MM.1S (cell line): Measurements from ENCODE around the gene NGEF.

Experiments used
- DNase-seq: peaks from one replicate; pipeline ENCODE4 v3.0.0-alpha.2; 2015
- H2AFZ ChIP-seq: fragments of 300-600 bp; sonication (generic); 2 replicates; pipeline ENCODE4 v1.6.0; 2016; ENCODE audit warnings: antibody characterized with exemption, low read length
- H3F3A ChIP-seq: fragments of 300-600 bp; sonication (generic); 2 replicates; pipeline ENCODE4 v1.6.1; 2016; ENCODE audit warnings: mild to moderate bottlenecking, antibody characterized with exemption, low read length, moderate library complexity, mixed read lengths; ENCODE audit not compliant: insufficient read depth
- H3K27ac ChIP-seq: fragments of 300-600 bp; sonication (generic); 2 replicates; pipeline ENCODE4 v1.5.1; 2016; ENCODE audit warnings: mild to moderate bottlenecking, low read length
- H3K27me3 ChIP-seq: fragments of 300-600 bp; sonication (generic); replicated peaks from 2 replicates; pipeline ENCODE4 v1.6.0; 2016; ENCODE audit warnings: low read length; ENCODE audit not compliant: insufficient read depth
- H3K36me3 ChIP-seq: fragments of 300-600 bp; sonication (generic); replicated peaks from 2 replicates; pipeline ENCODE4 v1.6.1; 2016; ENCODE audit warnings: mild to moderate bottlenecking, low read length, mixed read lengths; ENCODE audit not compliant: insufficient read depth
- H3K4me1 ChIP-seq: fragments of 300-600 bp; sonication (generic); 2 replicates; pipeline ENCODE4 v1.6.1; 2016; ENCODE audit warnings: low read length, mixed read lengths
- H3K4me2 ChIP-seq: fragments of 300-600 bp; sonication (generic); 2 replicates; pipeline ENCODE4 v1.6.0; 2016; ENCODE audit warnings: low read depth, low read length
- H3K4me3 ChIP-seq: fragments of 300-600 bp; sonication (generic); 2 replicates; pipeline ENCODE4 v1.5.1; 2016; ENCODE audit warnings: low read length, mixed read lengths
- H3K79me2 ChIP-seq: fragments of 300-600 bp; sonication (generic); 2 replicates; pipeline ENCODE4 v1.6.1; 2016; ENCODE audit warnings: mixed run types, low read length, mixed read lengths
- H3K9ac ChIP-seq: fragments of 300-600 bp; sonication (generic); 2 replicates; pipeline ENCODE4 v1.6.1; 2016; ENCODE audit warnings: low read length, mixed read lengths
- H3K9me2 ChIP-seq: fragments of 300-600 bp; sonication (generic); replicated peaks from 2 replicates; pipeline ENCODE4 v1.6.1; 2016; ENCODE audit warnings: mild to moderate bottlenecking, low read length, mixed read lengths; ENCODE audit not compliant: insufficient read depth
- H3K9me3 ChIP-seq: fragments of 300-600 bp; sonication (generic); replicated peaks from 2 replicates; pipeline ENCODE4 v1.6.1; 2016; ENCODE audit warnings: mild to moderate bottlenecking, low read length, mixed read lengths; ENCODE audit not compliant: insufficient read depth
- H4K20me1 ChIP-seq: fragments of 300-600 bp; sonication (generic); 2 replicates; pipeline ENCODE4 v1.6.1; 2016; ENCODE audit warnings: mild to moderate bottlenecking, low read length, moderate library complexity, mixed read lengths; ENCODE audit not compliant: insufficient read depth
- EZH2 ChIP-seq: fragments of 300-600 bp; sonication (generic); optimal IDR thresholded peaks from 2 replicates; pipeline ENCODE3; 2017; ENCODE audit warnings: low read depth, mild to moderate bottlenecking, antibody characterized with exemption, low read length, mixed read lengths
- EZH2phosphoT487 ChIP-seq: fragments of 300-600 bp; sonication (generic); IDR thresholded peaks from 2 replicates; pipeline ENCODE4 v1.6.1; 2018; ENCODE audit warnings: antibody characterized with exemption, low read length
- TF ChIP-seq, protein P1 (sequence below): fragments of 300-600 bp; sonication (generic); IDR thresholded peaks from 2 replicates; pipeline ENCODE4 v1.5.1; 2016; ENCODE audit warnings: antibody characterized with exemption, low read length, mixed read lengths

NGEF gene

DNA sequence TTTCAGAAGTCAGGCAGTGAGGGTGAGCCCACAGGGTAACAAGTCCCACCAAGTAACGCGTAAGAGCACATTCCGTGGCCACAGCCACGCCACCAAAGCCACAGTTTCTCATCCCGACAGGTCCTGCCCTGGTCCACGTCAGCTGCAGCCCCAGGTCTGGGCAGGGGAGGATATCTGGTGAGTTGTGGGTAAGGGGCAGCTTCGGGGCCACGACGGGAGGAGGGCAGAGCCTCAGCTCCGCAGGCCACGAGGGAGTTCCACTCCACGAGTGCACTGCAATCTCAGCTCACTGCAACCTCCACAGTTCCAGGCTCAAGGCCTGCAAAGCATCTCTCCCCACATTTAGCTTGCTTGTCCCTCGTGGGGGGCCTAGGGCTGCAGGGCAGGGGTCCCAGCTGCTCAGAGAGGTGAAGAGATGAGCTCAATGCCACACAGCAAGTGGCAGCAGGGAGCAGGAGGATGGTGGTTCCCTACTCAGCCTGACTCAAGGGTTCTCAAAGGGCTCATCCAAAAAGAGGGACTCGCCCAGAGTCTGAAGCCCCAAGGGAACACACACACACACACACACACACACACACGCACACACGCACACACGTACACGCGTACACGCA, 130.4 kb downstream of the NGEF start:
- no peak overlapping the region for H2AFZ ChIP-seq
- H3K9ac ChIP-seq = no peak overlapping the region
- no peaks in the 10 kb centered on the region for H3K27me3 ChIP-seq
- no peak overlapping the region for H3K4me3 ChIP-seq
- H3K4me2 ChIP-seq = no peak overlapping the region
- no peaks in the 10 kb centered on the region for H4K20me1 ChIP-seq
- H3K9me3 ChIP-seq = no peaks in the 10 kb centered on the region
- H3K27ac ChIP-seq = no peak overlapping the region
- H3K9me2 ChIP-seq = no peaks in the 10 kb centered on the region
- H3K79me2 ChIP-seq = no peaks in the 10 kb centered on the region
- H3K36me3 ChIP-seq = no peaks in the 10 kb centered on the region
- no peaks in the 10 kb centered on the region for H3F3A ChIP-seq
- no peak for DNase-seq
- no peaks in the 10 kb centered on the region for H3K4me1 ChIP-seq
- TF ChIP-seq, protein P1, sequence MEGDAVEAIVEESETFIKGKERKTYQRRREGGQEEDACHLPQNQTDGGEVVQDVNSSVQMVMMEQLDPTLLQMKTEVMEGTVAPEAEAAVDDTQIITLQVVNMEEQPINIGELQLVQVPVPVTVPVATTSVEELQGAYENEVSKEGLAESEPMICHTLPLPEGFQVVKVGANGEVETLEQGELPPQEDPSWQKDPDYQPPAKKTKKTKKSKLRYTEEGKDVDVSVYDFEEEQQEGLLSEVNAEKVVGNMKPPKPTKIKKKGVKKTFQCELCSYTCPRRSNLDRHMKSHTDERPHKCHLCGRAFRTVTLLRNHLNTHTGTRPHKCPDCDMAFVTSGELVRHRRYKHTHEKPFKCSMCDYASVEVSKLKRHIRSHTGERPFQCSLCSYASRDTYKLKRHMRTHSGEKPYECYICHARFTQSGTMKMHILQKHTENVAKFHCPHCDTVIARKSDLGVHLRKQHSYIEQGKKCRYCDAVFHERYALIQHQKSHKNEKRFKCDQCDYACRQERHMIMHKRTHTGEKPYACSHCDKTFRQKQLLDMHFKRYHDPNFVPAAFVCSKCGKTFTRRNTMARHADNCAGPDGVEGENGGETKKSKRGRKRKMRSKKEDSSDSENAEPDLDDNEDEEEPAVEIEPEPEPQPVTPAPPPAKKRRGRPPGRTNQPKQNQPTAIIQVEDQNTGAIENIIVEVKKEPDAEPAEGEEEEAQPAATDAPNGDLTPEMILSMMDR = no peak
- TF ChIP-seq EZH2 (no peak), EZH2phosphoT487 (no peak)

DNA sequence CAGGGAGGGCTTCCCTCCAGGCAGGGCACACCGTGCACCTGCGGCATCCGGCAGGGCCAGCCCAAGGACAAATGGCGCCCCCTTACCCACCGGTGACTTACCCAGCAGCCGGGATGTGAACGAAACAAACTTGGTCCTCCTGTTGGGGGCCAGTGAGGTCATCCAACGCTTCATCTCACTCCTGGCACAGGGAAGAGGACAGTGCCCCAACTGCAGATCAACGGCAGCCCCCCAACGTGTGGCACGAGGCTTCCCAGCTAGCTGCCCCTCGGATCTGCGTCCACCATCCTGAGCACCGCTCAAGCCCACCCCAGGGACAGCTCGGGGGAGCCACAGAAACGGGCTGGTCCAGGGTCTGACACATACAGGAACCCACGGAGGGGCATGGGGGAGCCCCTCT, 131.0 kb downstream of the NGEF start:
- no peaks in the 10 kb centered on the region for H3K9me2 ChIP-seq

DNA sequence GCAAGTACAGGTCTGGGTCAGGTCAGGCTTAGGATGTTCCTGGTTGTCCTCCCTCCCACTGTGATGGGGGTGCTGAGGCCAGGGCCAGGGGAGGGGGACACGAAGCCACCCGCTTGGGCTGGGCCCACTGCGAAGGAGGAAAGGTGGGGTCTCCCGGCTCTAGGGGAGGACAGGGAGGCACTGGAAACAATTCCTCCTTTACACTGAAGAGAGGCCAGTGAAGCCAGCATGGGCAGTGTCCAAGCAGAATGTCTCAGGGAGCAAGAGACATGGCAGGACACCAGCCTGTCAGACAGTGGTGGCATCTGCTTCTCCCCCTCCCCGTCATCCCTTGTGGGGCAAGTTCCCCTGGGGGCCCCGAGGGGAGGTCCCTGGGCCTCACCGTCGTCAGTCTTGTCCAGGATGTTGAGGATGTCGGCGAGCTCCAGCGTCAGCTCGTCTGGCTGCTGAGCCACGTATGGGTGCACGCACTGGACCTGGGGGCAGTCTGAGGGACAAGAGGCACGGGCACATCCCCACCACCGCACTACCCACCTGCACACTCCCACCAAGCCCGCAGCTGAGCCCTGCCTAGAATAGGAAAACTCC, 132.2 kb downstream of the NGEF start:
- H3K4me3 ChIP-seq = no peak overlapping the region
- no peak overlapping the region for H2AFZ ChIP-seq
- no peaks in the 10 kb centered on the region for H3K9me3 ChIP-seq
- H3K9ac ChIP-seq = no peak overlapping the region
- TF ChIP-seq EZH2phosphoT487 (no peak), EZH2 (no peak)
- TF ChIP-seq, protein P1 = no peak
- H3K4me1 ChIP-seq = no peaks in the 10 kb centered on the region
- H3K79me2 ChIP-seq = no peaks in the 10 kb centered on the region
- no peaks in the 10 kb centered on the region for H3K27me3 ChIP-seq
- H3K36me3 ChIP-seq = no peaks in the 10 kb centered on the region
- H3K27ac ChIP-seq = no peak overlapping the region
- no peak overlapping the region for H3K4me2 ChIP-seq
- H4K20me1 ChIP-seq = no peaks in the 10 kb centered on the region
- H3F3A ChIP-seq = no peaks in the 10 kb centered on the region
- no peak for DNase-seq
- H3K9me2 ChIP-seq = no peaks in the 10 kb centered on the region

More for the DNA sequence above, 131.0 kb downstream of the NGEF start:
- Histone ChIP-seq H3K27me3 (no peaks in the 10 kb centered on the region), H2AFZ (no peak overlapping the region), H3K36me3 (no peaks in the 10 kb centered on the region), H3K4me3 (no peak overlapping the region), H4K20me1 (no peaks in the 10 kb centered on the region), H3K9ac (no peak overlapping the region), H3F3A (no peaks in the 10 kb centered on the region), H3K27ac (no peak overlapping the region), H3K79me2 (no peaks in the 10 kb centered on the region), H3K9me3 (no peaks in the 10 kb centered on the region), H3K4me2 (no peak overlapping the region), H3K4me1 (no peaks in the 10 kb centered on the region)
- no peak for DNase-seq
- no peak for TF ChIP-seq EZH2phosphoT487
